H1 (cell line): ENCODE data around the gene TMEM253. TPM values are rescaled to one million over a fixed set of nuclear protein-coding genes. Genes with fewer than 3 reads are reported as not detected.

Source experiments
- CTCF ChIA-PET: fragments of 300-600 bp; sonication (Branson Sonifier 250); formaldehyde crosslinking; loops from one replicate; lab custom pipeline; 2021; ENCODE audit not compliant: partially characterized antibody; lab: Charles Lee
- POLR2A ChIA-PET: fragments of 300-600 bp; sonication (Branson Sonifier 250); formaldehyde crosslinking; loops from one replicate; lab custom pipeline; 2021; ENCODE audit warnings: inconsistent platforms; ENCODE audit not compliant: partially characterized antibody; lab: Charles Lee
- DNase-seq, 2 experiments: peaks; one replicate each; pipeline versions ENCODE4 v3.0.0 to v3.0.0-alpha.2; 2010 to 2022; ENCODE audit warnings: low spot score in 2 of 2, low read depth in 1 of 2, mixed read lengths in 1 of 2
- FAIRE-seq: peaks from 2 replicates; lab custom pipeline; 2011; peaks lifted over from hg19 to GRCh38; lab: Jason Lieb, UNC
- H2AFZ ChIP-seq: 2 replicates; pipeline ENCODE4 v1.8.1; 2012; ENCODE audit warnings: low read length, inconsistent platforms
- H2AK5ac ChIP-seq: 2 replicates; pipeline ENCODE4 v1.6.1; 2013; ENCODE audit warnings: low read depth, low read length
- H2BK120ac ChIP-seq: replicated peaks from 2 replicates; pipeline ENCODE3; 2013; ENCODE audit warnings: low read depth, low read length, inconsistent platforms
- H2BK12ac ChIP-seq: 2 replicates; pipeline ENCODE4 v1.6.1; 2013; ENCODE audit warnings: low read depth, low read length
- H2BK15ac ChIP-seq: 2 replicates; pipeline ENCODE4 v1.6.1; 2013; ENCODE audit warnings: low read length
- H2BK20ac ChIP-seq: 2 replicates; pipeline ENCODE4 v1.6.1; 2013; ENCODE audit warnings: low read length
- H2BK5ac ChIP-seq: 2 replicates; pipeline ENCODE4 v1.6.1; 2013; ENCODE audit warnings: low read depth, low read length
- H3K14ac ChIP-seq: 2 replicates; pipeline ENCODE4 v1.6.1; 2013; ENCODE audit warnings: inconsistent platforms; ENCODE audit not compliant: insufficient read length
- H3K18ac ChIP-seq: 2 replicates; pipeline ENCODE4 v1.6.1; 2013; ENCODE audit warnings: low read length; ENCODE audit errors: extremely low read depth
- H3K23ac ChIP-seq: 2 replicates; pipeline ENCODE4 v1.6.1; 2013; ENCODE audit warnings: inconsistent platforms; ENCODE audit not compliant: insufficient read length
- H3K23me2 ChIP-seq: 2 replicates; pipeline ENCODE4 v1.6.1; 2013; ENCODE audit warnings: low read depth, low read length
- H3K27ac ChIP-seq: 2 replicates; pipeline ENCODE4 v1.6.1; 2011; ENCODE audit warnings: low read depth, low read length, inconsistent platforms
- H3K27me3 ChIP-seq, 4 experiments: replicated peaks in 1 of 4; 1 replicate in 1 of 4; 2 replicates in 3 of 4; pipeline versions ENCODE4 v1.6.1 to v1.8.1; 2011 to 2013; ENCODE audit warnings: low read length in 3 of 4, mild to moderate bottlenecking in 3 of 4, inconsistent platforms in 2 of 4, mixed read lengths in 2 of 4, moderate library complexity in 1 of 4; ENCODE audit not compliant: control insufficient read depth in 3 of 4, insufficient read depth in 3 of 4; ENCODE audit errors: extremely low read depth in 1 of 4
- H3K36me3 ChIP-seq, 4 experiments: 2 replicates each; pipeline versions ENCODE4 v1.6.1 to v1.8.1; 2011 to 2013; ENCODE audit warnings: mild to moderate bottlenecking in 4 of 4, low read length in 3 of 4, moderate library complexity in 2 of 4, control low read depth in 1 of 4, inconsistent platforms in 1 of 4; ENCODE audit not compliant: insufficient read depth in 4 of 4, control insufficient read depth in 2 of 4
- H3K4ac ChIP-seq: replicated peaks from 2 replicates; pipeline ENCODE3; 2013; ENCODE audit warnings: low read length, low read depth, mixed read lengths, inconsistent platforms; ENCODE audit not compliant: insufficient read length
- H3K4me1 ChIP-seq, 4 experiments: replicated peaks in 1 of 4; 1 replicate in 1 of 4; 2 replicates in 3 of 4; pipeline versions ENCODE4 v1.6.1 to v1.8.1; 2011 to 2013; ENCODE audit warnings: low read length in 3 of 4, inconsistent platforms in 2 of 4, mixed read lengths in 1 of 4; ENCODE audit not compliant: insufficient read depth in 4 of 4, control insufficient read depth in 3 of 4
- H3K4me2 ChIP-seq, 2 experiments: 2 replicates each; pipeline versions ENCODE4 v1.6.1 to v1.8.1; 2011 to 2013; ENCODE audit warnings: low read depth in 2 of 2, low read length in 2 of 2, control low read depth in 1 of 2, inconsistent platforms in 1 of 2, mild to moderate bottlenecking in 1 of 2; ENCODE audit not compliant: insufficient read depth in 1 of 2
- H3K4me3 ChIP-seq, 4 experiments: fragments of 200-600, 300-600 bp in 1 of 4; sonication (generic), shearing (Covaris generic), sonication (Bioruptor Twin) in 1 of 4; 2 replicates each; pipeline versions ENCODE4 v1.5.1 to v1.8.1; 2011 to 2016; ENCODE audit warnings: low read length in 4 of 4, low read depth in 3 of 4, control low read depth in 2 of 4, inconsistent platforms in 2 of 4, mild to moderate bottlenecking in 2 of 4, mixed read lengths in 1 of 4, moderate library complexity in 1 of 4; ENCODE audit not compliant: insufficient read depth in 2 of 4; ENCODE audit errors: extremely low read depth in 1 of 4
- H3K56ac ChIP-seq: replicated peaks from 2 replicates; pipeline ENCODE3; 2013; ENCODE audit warnings: low read depth, mild to moderate bottlenecking, mixed read lengths, low read length, inconsistent platforms; ENCODE audit not compliant: insufficient read length
- H3K79me1 ChIP-seq: 2 replicates; pipeline ENCODE4 v1.6.1; 2013; ENCODE audit warnings: low read depth, low read length, control low read depth
- H3K79me2 ChIP-seq, 2 experiments: 2 replicates each; pipeline versions ENCODE4 v1.6.1 to v1.8.1; 2012 to 2013; ENCODE audit warnings: low read length in 2 of 2, mild to moderate bottlenecking in 2 of 2, inconsistent platforms in 1 of 2; ENCODE audit not compliant: insufficient read depth in 2 of 2, control insufficient read depth in 1 of 2
- H3K9ac ChIP-seq, 4 experiments: replicated peaks in 1 of 4; 1 replicate in 1 of 4; 2 replicates in 3 of 4; pipeline versions ENCODE4 v1.6.1 to v1.8.1; 2011 to 2013; ENCODE audit warnings: low read depth in 3 of 4, low read length in 3 of 4, control low read depth in 2 of 4, mild to moderate bottlenecking in 2 of 4, moderate library complexity in 2 of 4, inconsistent platforms in 1 of 4; ENCODE audit errors: extremely low read depth in 1 of 4
- H3K9me3 ChIP-seq, 2 experiments: 2 replicates each; pipeline versions ENCODE4 v1.6.1 to v1.8.1; 2012 to 2013; ENCODE audit warnings: mild to moderate bottlenecking in 2 of 2, moderate library complexity in 2 of 2, control low read depth in 1 of 2, inconsistent platforms in 1 of 2, low read depth in 1 of 2, low read length in 1 of 2, mixed read lengths in 1 of 2; ENCODE audit not compliant: insufficient read depth in 2 of 2
- H4K20me1 ChIP-seq, 2 experiments: replicated peaks in 1 of 2; 2 replicates each; pipeline versions ENCODE3 to v1.8.1; 2011 to 2013; ENCODE audit warnings: inconsistent platforms in 2 of 2, low read length in 2 of 2, mild to moderate bottlenecking in 1 of 2; ENCODE audit not compliant: insufficient read depth in 2 of 2, control insufficient read depth in 1 of 2
- H4K5ac ChIP-seq: 2 replicates; pipeline ENCODE4 v1.6.1; 2013; ENCODE audit warnings: low read length, low read depth, mixed read lengths, inconsistent platforms; ENCODE audit not compliant: insufficient read length
- H4K8ac ChIP-seq: 2 replicates; pipeline ENCODE4 v1.8.0; 2013; ENCODE audit warnings: mild to moderate bottlenecking, moderate library complexity, low read length, inconsistent platforms; ENCODE audit not compliant: insufficient read depth; ENCODE audit errors: extremely low read depth
- H4K91ac ChIP-seq: replicated peaks from 2 replicates; pipeline ENCODE3; 2013; ENCODE audit warnings: low read length, mixed read lengths, inconsistent platforms; ENCODE audit not compliant: insufficient read length
- ATF2 ChIP-seq: IDR thresholded peaks from 2 replicates; pipeline ENCODE4 v1.6.1; 2012; ENCODE audit warnings: low read length, inconsistent platforms
- EZH2 ChIP-seq: fragments of 200-600 bp; sonication (generic); IDR thresholded peaks from 2 replicates; pipeline ENCODE4 v1.7.1; 2012; ENCODE audit warnings: low read depth, mild to moderate bottlenecking, moderate library complexity, low read length, inconsistent platforms; ENCODE audit not compliant: severe bottlenecking
- GABPA ChIP-seq: IDR thresholded peaks from 2 replicates; pipeline ENCODE4 v1.6.1; 2011; ENCODE audit warnings: mild to moderate bottlenecking, low read length, moderate library complexity, borderline replicate concordance; ENCODE audit not compliant: insufficient read depth
- HDAC2 ChIP-seq, 2 experiments: fragments of 300-600 bp in 1 of 2; sonication (generic) in 1 of 2; IDR thresholded peaks; 2 replicates each; pipeline ENCODE4 v1.6.1; 2011 to 2012; ENCODE audit warnings: low read depth in 2 of 2, low read length in 2 of 2, mild to moderate bottlenecking in 2 of 2, moderate library complexity in 2 of 2, borderline replicate concordance in 1 of 2, inconsistent platforms in 1 of 2
- KDM1A ChIP-seq: fragments of 200-600, 300-600 bp; sonication (generic); IDR thresholded peaks from 2 replicates; pipeline ENCODE4 v1.7.1; 2016; ENCODE audit warnings: mild to moderate bottlenecking, low read length, borderline replicate concordance
- MAX ChIP-seq: IDR thresholded peaks from 2 replicates; pipeline ENCODE4 v1.6.1; 2012; ENCODE audit warnings: inconsistent platforms
- POU5F1 ChIP-seq: IDR thresholded peaks from 2 replicates; pipeline ENCODE4 v1.6.1; 2011; ENCODE audit warnings: low read depth, mild to moderate bottlenecking, low read length, moderate library complexity
- SIX5 ChIP-seq: IDR thresholded peaks from 2 replicates; pipeline ENCODE4 v1.6.1; 2011; ENCODE audit warnings: mild to moderate bottlenecking, low read depth, low read length
- SP1 ChIP-seq: IDR thresholded peaks from 2 replicates; pipeline ENCODE4 v1.6.1; 2011; ENCODE audit warnings: low read depth, low read length
- SP2 ChIP-seq: IDR thresholded peaks from 2 replicates; pipeline ENCODE4 v1.6.1; 2012; ENCODE audit warnings: mild to moderate bottlenecking, low read length, inconsistent platforms
- SP4 ChIP-seq: IDR thresholded peaks from 2 replicates; pipeline ENCODE4 v1.6.1; 2012; ENCODE audit warnings: low read length, inconsistent platforms
- SRF ChIP-seq: IDR thresholded peaks from 2 replicates; pipeline ENCODE4 v1.6.1; 2011; ENCODE audit warnings: mild to moderate bottlenecking, low read depth, low read length, moderate library complexity
- SUZ12 ChIP-seq: fragments of 200-600 bp; sonication (generic); IDR thresholded peaks from 2 replicates; pipeline ENCODE4 v1.6.1; 2012; ENCODE audit warnings: mild to moderate bottlenecking, inconsistent platforms, low read length, moderate library complexity, mixed read lengths
- TCF12 ChIP-seq: IDR thresholded peaks from 2 replicates; pipeline ENCODE4 v1.6.1; 2011; ENCODE audit warnings: low read depth, mild to moderate bottlenecking, low read length
- YY1 ChIP-seq: IDR thresholded peaks from 2 replicates; pipeline ENCODE4 v1.6.1; 2011; ENCODE audit warnings: low read depth, mild to moderate bottlenecking, low read length
- polyA plus RNA-seq, 7 experiments: library from polyadenylated mRNA; depleted of rRNA in 3 of 7; stranded (reverse) in 5 of 7; unstranded in 2 of 7; fragments of >200 nt in 5 of 7; fragments of 200-250 nt in 2 of 7; gene quantifications; 1 replicate in 5 of 7; 2 replicates in 1 of 7; 4 replicates in 1 of 7; pipeline versions ENCODE4 v1.2.1 to v1.2.3, GENCODE V29; 2011 to 2013; ENCODE audit warnings: missing spikeins in 2 of 7, mixed read lengths in 2 of 7
- total RNA-seq: library from RNA; stranded (reverse); fragmentation: NEBNext Ultra II Directional; extraction: Animal tissue kit (Norgen Biotek cat#: 25700); gene quantifications from 2 replicates; pipeline ENCODE4 v1.2.1, GENCODE V29; 2021

Gene TMEM253
- total and polyA plus RNA-seq, 2 of the 8 experiments (the other 6 are each of a cell fraction or from before 2014, with no cell fraction given): 1.9 to 2.2 TPM

DNA sequence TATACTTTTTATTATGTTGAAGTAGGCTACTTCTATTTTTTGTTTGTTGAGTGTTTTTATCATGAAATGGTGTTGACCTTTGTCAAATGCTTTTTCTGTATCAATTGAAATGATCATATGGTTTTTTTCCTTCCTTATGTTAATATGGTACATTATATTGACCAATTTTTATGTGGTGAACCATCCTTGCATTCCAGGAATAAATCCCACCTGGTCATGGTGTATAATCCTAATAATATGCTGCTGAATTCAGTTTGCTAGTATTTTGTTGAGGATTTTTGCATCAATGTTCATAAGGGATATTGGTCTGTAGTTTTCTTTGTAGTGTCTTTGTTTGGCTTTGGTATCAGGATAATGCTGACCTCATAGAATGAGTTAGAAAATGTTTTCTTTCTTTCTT, 44.6 kb downstream of the TMEM253 start:
- Histone ChIP-seq H3K79me1 (no peaks in the 10 kb centered on the region), H3K18ac (no peak overlapping the region), H3K4me3 (no peak overlapping the region), H3K9me3 (0 out of 4 replicates have a peak, but pooled peaks cover 2 to 4% of the 10 kb centered on the region in 2 experiments), H3K27ac (no peak overlapping the region), H4K91ac (no peak overlapping the region), H2AK5ac (no peak overlapping the region), H3K56ac (no peak overlapping the region), H3K4me2 (no peak overlapping the region), H2BK5ac (no peak overlapping the region), H3K4me1 (no peaks in the 10 kb centered on the region), H4K8ac (no peak overlapping the region), H3K23ac (no peak overlapping the region), H2BK20ac (no peak overlapping the region), H2BK15ac (no peak overlapping the region), H3K27me3 (no peaks in the 10 kb centered on the region), H3K36me3 (no peaks in the 10 kb centered on the region), H4K5ac (no peak overlapping the region), H3K9ac (no peak overlapping the region), H2BK120ac (no peak overlapping the region), H3K4ac (no peak overlapping the region), H3K23me2 (no peaks in the 10 kb centered on the region), H3K14ac (no peak overlapping the region), H3K79me2 (no peaks in the 10 kb centered on the region), H2AFZ (no peak overlapping the region), H4K20me1 (no peaks in the 10 kb centered on the region), H2BK12ac (no peak overlapping the region)
- ChIA-PET POLR2A (no interaction called here), CTCF (no interaction called here)
- FAIRE-seq: no peak
- DNase-seq: no peak
- TF ChIP-seq SP2 (no peak), GABPA (no peak), SRF (no peak), MAX (no peak), ATF2 (no peak), TCF12 (no peak), SIX5 (no peak), SP1 (no peak), HDAC2 (IDR thresholded peaks at IDR 0.05; ENCODE audit: borderline replicate concordance in 1 of 2, low read depth in 2 of 2, low read length in 2 of 2) (no peak), SP4 (no peak), YY1 (no peak), SUZ12 (no peak), KDM1A (no peak), POU5F1 (no peak), EZH2 (no peak)
